ENCODE data around the gene PGAM2. TPM values are rescaled to one million over a fixed set of nuclear protein-coding genes. Genes with fewer than 3 reads are reported as not detected.

Gene PGAM2
- total RNA-seq, 1 experiment from 2014 or later, result 0.27 TPM

DNA sequence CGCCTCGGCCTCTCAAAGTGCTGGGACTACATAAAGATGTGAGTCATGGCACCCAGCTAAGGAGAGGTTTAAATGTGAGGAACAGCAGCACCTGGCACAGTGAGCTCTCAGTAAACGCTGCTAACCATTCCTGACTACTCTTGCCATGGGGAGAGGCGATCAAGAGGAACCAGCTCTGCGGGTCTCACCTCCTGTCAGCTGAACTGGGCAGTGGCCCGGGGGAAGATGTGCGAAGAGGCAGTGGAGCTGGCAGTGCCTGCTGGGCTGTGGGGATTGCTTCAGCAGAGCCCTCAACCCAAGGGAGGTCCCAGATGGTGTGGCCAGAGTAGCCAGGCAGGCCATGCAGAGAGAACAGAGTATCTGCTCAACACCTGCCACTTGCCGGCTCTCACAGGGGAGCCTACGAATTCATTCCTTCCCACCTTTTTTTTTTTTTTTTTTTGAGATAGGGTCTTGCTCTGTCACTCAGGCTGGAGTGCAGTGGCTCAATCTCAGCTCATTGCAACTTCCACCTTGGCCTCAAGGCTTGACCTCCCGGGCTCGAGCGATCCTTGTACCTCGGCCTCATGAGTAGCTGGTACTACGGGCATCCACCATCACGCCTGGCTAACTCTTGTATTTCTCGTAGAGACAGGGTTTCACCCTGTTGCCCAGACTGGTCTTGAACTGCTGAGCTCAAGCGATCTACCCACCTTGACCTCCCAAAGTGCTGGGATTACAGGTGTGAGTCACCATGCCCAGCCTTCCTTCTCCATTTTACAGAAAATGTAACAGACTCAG, 10.1 kb upstream of the PGAM2 start:
- ChIA-PET CTCF (no interaction called here), POLR2A (interaction anchor here (0.7 kb wide), 1 partner anchor 39 kb away, joined by 3 read pairs; no protein-coding TSS in a partner anchor)

More for the DNA sequence above, 10.1 kb upstream of the PGAM2 start:
- H3K9me3 ChIP-seq (ENCODE audit: control insufficient read depth in 1 of 2, insufficient read depth in 1 of 2, low read depth in 1 of 2, low read length in 2 of 2), result no peaks in the 10 kb centered on the region
- peaks cover 24 to 33% of the 10 kb centered on the region in 2 experiments; a peak in 3 of 4 replicates for H3K36me3 ChIP-seq (ENCODE audit: control insufficient read depth in 1 of 2, insufficient read depth in 2 of 2, low read length in 2 of 2)
- no peaks in the 10 kb centered on the region for H3K27me3 ChIP-seq (ENCODE audit: insufficient read depth, low read length)
- H3K9ac ChIP-seq (ENCODE audit: low read length), result no peak overlapping the region
- no peak overlapping the region for H3K4me2 ChIP-seq (ENCODE audit: low read length)
- H2AFZ ChIP-seq (ENCODE audit: low read depth, low read length, poor library complexity, severe bottlenecking), result no peak overlapping the region
- no peak overlapping the region for H3K27ac ChIP-seq (ENCODE audit: low read depth, low read length)
- BruUV-seq (replicated peaks), result no TSS peak
- DNase-seq (ENCODE audit: low read depth, low spot score) (no peak), ATAC-seq (no peak)
- H3K4me3 ChIP-seq (replicated peaks in 1 of 2; ENCODE audit: low read depth in 1 of 2, low read length in 2 of 2), result no peak overlapping the region
- no peak for TF ChIP-seq ZFX (IDR thresholded peaks at IDR 0.05)
- TF ChIP-seq YY1 (IDR thresholded peaks at IDR 0.05; ENCODE audit: extremely low read depth, insufficient replicate concordance, low read depth, low read length), result no peak
- TF ChIP-seq SP1 (IDR thresholded peaks at IDR 0.05; ENCODE audit: low read depth), result no peak
- TF ChIP-seq, protein P1, sequence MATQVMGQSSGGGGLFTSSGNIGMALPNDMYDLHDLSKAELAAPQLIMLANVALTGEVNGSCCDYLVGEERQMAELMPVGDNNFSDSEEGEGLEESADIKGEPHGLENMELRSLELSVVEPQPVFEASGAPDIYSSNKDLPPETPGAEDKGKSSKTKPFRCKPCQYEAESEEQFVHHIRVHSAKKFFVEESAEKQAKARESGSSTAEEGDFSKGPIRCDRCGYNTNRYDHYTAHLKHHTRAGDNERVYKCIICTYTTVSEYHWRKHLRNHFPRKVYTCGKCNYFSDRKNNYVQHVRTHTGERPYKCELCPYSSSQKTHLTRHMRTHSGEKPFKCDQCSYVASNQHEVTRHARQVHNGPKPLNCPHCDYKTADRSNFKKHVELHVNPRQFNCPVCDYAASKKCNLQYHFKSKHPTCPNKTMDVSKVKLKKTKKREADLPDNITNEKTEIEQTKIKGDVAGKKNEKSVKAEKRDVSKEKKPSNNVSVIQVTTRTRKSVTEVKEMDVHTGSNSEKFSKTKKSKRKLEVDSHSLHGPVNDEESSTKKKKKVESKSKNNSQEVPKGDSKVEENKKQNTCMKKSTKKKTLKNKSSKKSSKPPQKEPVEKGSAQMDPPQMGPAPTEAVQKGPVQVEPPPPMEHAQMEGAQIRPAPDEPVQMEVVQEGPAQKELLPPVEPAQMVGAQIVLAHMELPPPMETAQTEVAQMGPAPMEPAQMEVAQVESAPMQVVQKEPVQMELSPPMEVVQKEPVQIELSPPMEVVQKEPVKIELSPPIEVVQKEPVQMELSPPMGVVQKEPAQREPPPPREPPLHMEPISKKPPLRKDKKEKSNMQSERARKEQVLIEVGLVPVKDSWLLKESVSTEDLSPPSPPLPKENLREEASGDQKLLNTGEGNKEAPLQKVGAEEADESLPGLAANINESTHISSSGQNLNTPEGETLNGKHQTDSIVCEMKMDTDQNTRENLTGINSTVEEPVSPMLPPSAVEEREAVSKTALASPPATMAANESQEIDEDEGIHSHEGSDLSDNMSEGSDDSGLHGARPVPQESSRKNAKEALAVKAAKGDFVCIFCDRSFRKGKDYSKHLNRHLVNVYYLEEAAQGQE (IDR thresholded peaks at IDR 0.05; ENCODE audit: low read depth), result no peak
- TF ChIP-seq FOSL1 (IDR thresholded peaks at IDR 0.05; ENCODE audit: low read depth), result no peak
- TF ChIP-seq CEBPB (IDR thresholded peaks at IDR 0.05; ENCODE audit: low read depth), result no peak
- TF ChIP-seq ELF1 (IDR thresholded peaks at IDR 0.05; ENCODE audit: borderline replicate concordance, low read depth), result no peak
- no peak for TF ChIP-seq EGR1 (IDR thresholded peaks at IDR 0.05; ENCODE audit: low read depth)
- TF ChIP-seq, protein P2, sequence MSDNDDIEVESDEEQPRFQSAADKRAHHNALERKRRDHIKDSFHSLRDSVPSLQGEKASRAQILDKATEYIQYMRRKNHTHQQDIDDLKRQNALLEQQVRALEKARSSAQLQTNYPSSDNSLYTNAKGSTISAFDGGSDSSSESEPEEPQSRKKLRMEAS (IDR thresholded peaks at IDR 0.05), result no peak
- no peak for TF ChIP-seq CBX3 (IDR thresholded peaks at IDR 0.05; ENCODE audit: low read depth)
- TF ChIP-seq POLR2AphosphoS5 (IDR thresholded peaks at IDR 0.05; ENCODE audit: low read depth, low read length), result no peak
- TF ChIP-seq RAD21 (IDR thresholded peaks at IDR 0.05; ENCODE audit: low read depth), result no peak
- TF ChIP-seq, protein P3, sequence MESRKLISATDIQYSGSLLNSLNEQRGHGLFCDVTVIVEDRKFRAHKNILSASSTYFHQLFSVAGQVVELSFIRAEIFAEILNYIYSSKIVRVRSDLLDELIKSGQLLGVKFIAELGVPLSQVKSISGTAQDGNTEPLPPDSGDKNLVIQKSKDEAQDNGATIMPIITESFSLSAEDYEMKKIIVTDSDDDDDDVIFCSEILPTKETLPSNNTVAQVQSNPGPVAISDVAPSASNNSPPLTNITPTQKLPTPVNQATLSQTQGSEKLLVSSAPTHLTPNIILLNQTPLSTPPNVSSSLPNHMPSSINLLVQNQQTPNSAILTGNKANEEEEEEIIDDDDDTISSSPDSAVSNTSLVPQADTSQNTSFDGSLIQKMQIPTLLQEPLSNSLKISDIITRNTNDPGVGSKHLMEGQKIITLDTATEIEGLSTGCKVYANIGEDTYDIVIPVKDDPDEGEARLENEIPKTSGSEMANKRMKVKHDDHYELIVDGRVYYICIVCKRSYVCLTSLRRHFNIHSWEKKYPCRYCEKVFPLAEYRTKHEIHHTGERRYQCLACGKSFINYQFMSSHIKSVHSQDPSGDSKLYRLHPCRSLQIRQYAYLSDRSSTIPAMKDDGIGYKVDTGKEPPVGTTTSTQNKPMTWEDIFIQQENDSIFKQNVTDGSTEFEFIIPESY (IDR thresholded peaks at IDR 0.05; ENCODE audit: extremely low read depth, insufficient replicate concordance, low read length), result no peak
- TF ChIP-seq, protein P4, sequence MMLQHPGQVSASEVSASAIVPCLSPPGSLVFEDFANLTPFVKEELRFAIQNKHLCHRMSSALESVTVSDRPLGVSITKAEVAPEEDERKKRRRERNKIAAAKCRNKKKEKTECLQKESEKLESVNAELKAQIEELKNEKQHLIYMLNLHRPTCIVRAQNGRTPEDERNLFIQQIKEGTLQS (IDR thresholded peaks at IDR 0.05), result no peak
- TF ChIP-seq POLR2A (IDR thresholded peaks at IDR 0.05; ENCODE audit: borderline replicate concordance, extremely low read depth, insufficient read depth, insufficient read length), result no peak
- no peak for TF ChIP-seq SIN3A (IDR thresholded peaks at IDR 0.05; ENCODE audit: low read depth)
- TF ChIP-seq, protein P5, sequence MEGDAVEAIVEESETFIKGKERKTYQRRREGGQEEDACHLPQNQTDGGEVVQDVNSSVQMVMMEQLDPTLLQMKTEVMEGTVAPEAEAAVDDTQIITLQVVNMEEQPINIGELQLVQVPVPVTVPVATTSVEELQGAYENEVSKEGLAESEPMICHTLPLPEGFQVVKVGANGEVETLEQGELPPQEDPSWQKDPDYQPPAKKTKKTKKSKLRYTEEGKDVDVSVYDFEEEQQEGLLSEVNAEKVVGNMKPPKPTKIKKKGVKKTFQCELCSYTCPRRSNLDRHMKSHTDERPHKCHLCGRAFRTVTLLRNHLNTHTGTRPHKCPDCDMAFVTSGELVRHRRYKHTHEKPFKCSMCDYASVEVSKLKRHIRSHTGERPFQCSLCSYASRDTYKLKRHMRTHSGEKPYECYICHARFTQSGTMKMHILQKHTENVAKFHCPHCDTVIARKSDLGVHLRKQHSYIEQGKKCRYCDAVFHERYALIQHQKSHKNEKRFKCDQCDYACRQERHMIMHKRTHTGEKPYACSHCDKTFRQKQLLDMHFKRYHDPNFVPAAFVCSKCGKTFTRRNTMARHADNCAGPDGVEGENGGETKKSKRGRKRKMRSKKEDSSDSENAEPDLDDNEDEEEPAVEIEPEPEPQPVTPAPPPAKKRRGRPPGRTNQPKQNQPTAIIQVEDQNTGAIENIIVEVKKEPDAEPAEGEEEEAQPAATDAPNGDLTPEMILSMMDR (IDR thresholded peaks at IDR 0.05 in 2 of 3, conservative IDR thresholded peaks at IDR 0.05 in 1 of 3; ENCODE audit: borderline replicate concordance in 1 of 3, insufficient read depth in 1 of 3, low read depth in 2 of 3, low read length in 2 of 3), result no peak
- no peak for TF ChIP-seq EZH2 (IDR thresholded peaks at IDR 0.05)
- RAD21 ChIA-PET (ENCODE audit: low non-redundant PET in 1 of 2, low total read pairs in 2 of 2, uncharacterized antibody in 2 of 2, unreplicated experiment in 2 of 2), result no interaction called here
- intact Hi-C loops (cut with micrococcal nuclease), result no loop called here
- no peaks in the 10 kb centered on the region for H4K20me1 ChIP-seq (ENCODE audit: insufficient read depth)
- H3K9me2 ChIP-seq (ENCODE audit: insufficient read depth), result no peaks in the 10 kb centered on the region
- peaks cover 2% of the 10 kb centered on the region; the same call in 1 of the 2 replicates for H3K79me2 ChIP-seq (ENCODE audit: insufficient read depth, low read length)
- peaks cover 11 to 33% of the 10 kb centered on the region in 2 experiments for H3K4me1 ChIP-seq (ENCODE audit: control insufficient read depth in 1 of 2, insufficient read depth in 2 of 2, low read length in 2 of 2)

Measured in HCT116 (cell line).